Fibroblast of villous mesenchyme (primary cell): ENCODE results near the gene PDIK1L. TPM values are rescaled to one million over a fixed set of nuclear protein-coding genes. Genes with fewer than 3 reads are reported as not detected.

Experiments
- DNase-seq: peaks from one replicate; pipeline ENCODE4 v3.0.0-alpha.2; 2010; ENCODE audit warnings: low read depth
- H3K4me3 ChIP-seq: 2 replicates; pipeline ENCODE4 v1.5.1; 2011; ENCODE audit warnings: low read depth, mild to moderate bottlenecking, low read length
- CTCF ChIP-seq: IDR thresholded peaks from 2 replicates; pipeline ENCODE4 v1.5.1; 2012; ENCODE audit warnings: low read depth, mild to moderate bottlenecking, low read length; ENCODE audit not compliant: insufficient read depth
- total RNA-seq: library from RNA; depleted of rRNA; stranded (reverse); fragments of >200 nt; gene quantifications from 2 replicates; pipeline ENCODE4 v1.2.3, GENCODE V29; 2012

The PDIK1L gene
- total RNA-seq, 1 donor, result 2.6 TPM

- DNase-seq, result peak; percentile 64
- H3K4me3 ChIP-seq, result no peak overlapping the region
- TF ChIP-seq CTCF, result no peak
Measured at GRCh38 chr1:26164861-26165842, 53.5 kb downstream of the PDIK1L start.

DNA sequence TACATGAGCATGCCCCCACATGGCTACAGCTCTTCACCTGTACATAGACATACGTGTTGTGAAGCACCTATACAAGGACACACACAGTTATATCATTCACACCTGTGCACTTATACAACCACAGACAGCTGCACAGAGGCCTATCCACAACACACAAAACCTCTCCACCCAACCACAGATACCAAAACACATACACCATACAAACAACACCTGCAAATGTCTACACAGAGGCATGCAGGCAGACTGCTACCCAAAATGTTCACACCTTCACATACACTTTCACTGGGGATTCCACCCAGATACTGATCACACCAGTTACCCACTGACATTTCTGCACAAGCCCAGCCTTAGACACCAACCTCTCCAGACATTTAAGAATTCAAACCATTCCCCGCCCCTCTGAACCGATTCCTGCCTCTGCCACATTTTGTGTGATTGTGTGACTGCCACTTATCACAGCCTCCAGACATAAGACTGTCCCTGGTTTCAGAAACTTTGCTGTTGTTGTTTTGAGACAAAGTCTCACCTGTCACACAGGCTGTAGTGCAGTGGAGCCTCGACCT is 55.2 kb downstream of the PDIK1L start:
- no peak overlapping the region for H3K4me3 ChIP-seq
- TF ChIP-seq CTCF, result no peak
- DNase-seq, result no peak

- TF ChIP-seq CTCF, result no peak
- DNase-seq, result no peak
Measured at GRCh38 chr1:26168410-26169197, 57.0 kb downstream of the PDIK1L start, which contains the start of gene C1orf232. TSS of gene C1orf232 (minus strand) at chr1:26168963. CDS start at chr1:26168499, 464 bp downstream.

DNA sequence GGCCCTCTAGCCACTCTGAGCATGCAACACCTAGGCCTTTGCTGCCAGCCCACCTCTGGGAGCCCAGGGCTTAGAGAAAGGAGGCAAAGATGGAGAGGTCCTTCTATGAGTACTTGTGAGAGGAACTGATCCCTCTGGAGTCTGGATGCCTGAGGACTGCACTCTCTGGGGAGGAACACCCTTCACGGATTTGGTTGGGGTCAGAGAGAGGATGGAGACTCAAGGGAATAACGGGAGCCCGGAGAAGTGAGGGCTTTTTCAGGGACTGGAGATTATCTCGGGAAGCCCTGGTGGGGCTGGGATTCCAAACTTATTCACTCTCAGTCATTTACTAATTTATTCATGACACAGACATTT is 57.6 kb downstream of the PDIK1L start:
- H3K4me3 ChIP-seq, result peak overlapping the region; percentile 89
- TF ChIP-seq CTCF, result no peak
- no peak for DNase-seq

More at GRCh38 chr1:26168410-26169197, 57.0 kb downstream of the PDIK1L start, which contains the start of gene C1orf232:
- peak within 1 kb of the TSS; percentile 89 for H3K4me3 ChIP-seq

- H3K4me3 ChIP-seq, result peak within 1 kb of the TSS; percentile 89
- TF ChIP-seq CTCF, result peak; percentile 79
- peak; percentile 94 for DNase-seq
Measured at GRCh38 chr1:26169669-26170471, 58.2 kb downstream of the PDIK1L start, which contains the start of gene ZNF593. TSS of gene ZNF593 (plus strand) at chr1:26169908. CDS start at chr1:26169984, 76 bp downstream.

GRCh38 chr1:26170472-26170821 is 58.8 kb downstream of the PDIK1L start:
- H3K4me3 ChIP-seq, result peak overlapping the region; percentile 89
- TF ChIP-seq CTCF, result no peak
- DNase-seq, result no peak
